ENCODE results near the gene KIF3A.

KIF3A gene

GRCh38 chr5:132679717-132680380 is 57.5 kb downstream of the KIF3A start:
- no peak for DNase-seq

- no peak for DNase-seq
Measured at GRCh38 chr5:132679166-132679565, 58.2 kb downstream of the KIF3A start.

DNA sequence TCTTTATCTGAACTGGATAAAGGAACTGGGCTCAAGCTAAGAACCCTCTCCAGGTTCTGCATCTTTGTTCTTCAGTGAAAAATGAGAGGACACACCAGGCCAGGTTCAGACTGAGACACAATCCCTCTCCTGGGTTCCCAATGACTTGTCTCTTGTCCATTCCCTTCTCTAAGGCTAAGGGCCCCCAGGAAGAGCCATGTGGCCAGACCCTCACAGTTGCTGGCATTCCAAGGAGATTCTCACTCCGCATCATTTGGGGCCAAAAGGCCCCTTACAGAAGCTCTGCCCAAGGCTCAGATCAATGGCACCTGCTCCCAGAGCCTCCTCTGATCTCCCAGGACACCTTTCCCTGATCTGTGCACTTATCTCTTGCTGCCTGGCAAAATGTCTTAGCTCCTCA is 58.6 kb downstream of the KIF3A start:
- DNase-seq: no peak

DNA sequence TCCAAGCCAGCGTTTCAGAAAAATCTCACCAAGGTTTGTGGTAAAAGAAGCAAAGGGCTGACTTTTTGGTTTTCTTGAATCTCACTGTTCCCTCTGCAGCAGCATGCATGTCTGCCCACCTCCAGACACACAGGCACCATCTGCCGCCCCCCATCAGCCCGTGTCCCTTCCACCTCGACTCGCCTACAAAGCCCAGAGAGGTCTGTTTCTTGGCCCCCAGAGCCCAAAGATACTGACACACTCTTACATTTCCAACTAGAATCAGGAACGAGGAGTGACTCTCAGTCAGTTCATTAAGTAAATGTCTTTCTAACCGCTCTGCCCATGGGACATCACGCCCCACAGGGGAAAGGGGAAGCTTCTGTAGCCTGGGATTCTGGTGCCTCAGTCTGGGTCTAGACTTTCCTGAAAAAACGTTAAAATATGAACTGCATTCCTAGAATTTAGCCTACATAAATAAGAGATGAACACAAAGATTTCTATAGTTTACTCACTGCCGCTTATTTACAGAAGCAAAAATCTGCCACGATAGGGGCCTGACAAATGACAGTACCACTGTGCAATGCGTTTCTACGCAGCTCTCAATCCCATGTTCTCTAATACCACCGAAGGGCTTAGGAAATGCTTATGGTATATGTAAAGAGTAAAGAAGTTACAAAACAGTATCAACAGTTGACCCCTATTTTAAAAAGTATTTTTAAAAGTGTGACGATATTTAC is 59.5 kb downstream of the KIF3A start:
- no peak for DNase-seq

DNA sequence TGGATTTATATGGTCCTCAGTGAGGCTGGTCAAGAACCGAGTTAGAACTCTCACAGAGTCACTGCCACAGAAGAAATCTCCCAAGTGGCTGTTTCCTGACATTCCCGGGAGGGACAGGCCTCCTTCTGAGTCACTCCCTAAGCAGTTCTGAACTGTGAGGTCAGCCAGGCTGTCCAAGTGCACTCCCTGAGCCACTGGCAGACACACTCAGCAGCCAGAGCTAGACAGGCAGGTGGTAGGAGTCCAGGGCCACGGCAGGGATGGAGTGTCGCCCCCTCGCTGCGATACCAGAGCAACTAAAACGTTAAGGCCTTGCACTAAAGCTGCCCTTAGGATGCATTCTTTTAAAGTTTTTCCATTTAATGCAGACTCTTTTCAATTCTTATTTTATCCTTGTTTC is 60.2 kb downstream of the KIF3A start:
- peak in 1 of 51 donors; percentile 52 for DNase-seq

GRCh38 chr5:132675936-132676689 is 61.2 kb downstream of the KIF3A start:
- no peak for DNase-seq

DNA sequence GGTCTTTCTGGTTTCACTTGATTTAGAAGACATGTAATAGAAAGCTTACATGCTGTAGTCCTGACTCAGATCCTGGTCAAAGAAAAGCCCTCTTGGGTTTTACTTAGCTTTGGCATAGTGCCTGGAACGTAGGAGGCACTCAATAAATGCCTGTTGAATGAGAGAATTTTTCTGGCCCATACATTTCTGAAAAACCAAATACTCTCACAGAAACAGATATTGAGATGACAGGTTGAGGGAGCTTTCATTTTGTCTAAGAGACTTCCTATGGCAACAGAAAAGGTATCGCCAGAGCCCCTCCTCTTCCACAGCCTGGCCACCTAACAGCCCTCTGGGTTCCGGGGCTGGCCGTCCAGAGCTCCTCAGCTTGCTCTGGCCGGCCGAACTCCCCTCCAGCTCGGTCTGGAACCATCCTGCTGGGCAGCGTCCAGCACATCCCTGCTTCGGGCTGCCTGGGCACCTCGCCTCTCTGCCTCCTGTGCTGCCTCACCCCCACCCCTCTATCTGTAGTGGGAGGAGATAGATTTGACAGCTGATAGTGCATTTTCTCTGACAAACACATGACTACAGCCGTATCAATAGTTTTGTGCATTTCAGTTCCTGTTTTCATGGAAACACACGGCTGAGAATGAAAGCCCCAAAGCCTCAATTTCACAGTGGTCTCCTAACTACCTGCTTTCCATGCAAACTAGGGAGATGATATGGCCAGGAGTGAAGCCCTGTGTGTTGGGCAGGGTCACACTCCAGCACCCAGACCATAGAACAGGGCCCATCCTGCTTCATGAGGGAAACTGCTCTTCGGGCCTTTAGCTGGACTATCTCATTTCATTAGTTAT is 62.5 kb downstream of the KIF3A start:
- DNase-seq: no peak

DNA sequence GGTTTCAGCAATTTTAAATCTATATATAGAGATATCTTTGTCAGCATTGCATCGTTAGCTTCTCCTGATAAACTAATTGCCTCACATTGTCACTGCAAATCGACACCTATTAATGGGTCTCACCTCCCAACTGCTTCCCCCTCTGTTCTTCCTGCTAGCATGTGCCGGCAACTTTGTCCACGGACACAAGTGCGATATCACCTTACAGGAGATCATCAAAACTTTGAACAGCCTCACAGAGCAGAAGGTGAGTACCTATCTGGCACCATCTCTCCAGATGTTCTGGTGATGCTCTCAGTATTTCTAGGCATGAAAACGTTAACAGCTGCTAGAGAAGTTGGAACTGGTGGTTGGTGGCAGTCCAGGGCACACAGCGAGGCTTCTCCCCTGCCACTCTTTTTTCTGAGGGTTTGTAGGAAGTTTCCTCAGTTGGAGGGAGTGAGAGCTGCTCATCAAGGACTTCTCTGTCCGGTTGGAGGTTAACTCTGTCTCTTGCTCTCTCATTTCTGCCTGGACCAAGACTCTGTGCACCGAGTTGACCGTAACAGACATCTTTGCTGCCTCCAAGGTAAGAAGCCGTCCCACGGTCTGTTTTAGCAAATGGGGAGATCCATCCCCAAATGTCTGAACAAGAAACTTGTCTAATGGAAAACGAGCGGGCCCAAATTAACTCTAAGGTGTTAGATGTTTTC is 63.3 kb downstream of the KIF3A start, which contains the start of gene IL4:
IL4 (plus strand) TSS at position 51 of the 692 bp plus-strand sequence; CDS start at position 113, 62 bp downstream.
- no peak for DNase-seq

DNA sequence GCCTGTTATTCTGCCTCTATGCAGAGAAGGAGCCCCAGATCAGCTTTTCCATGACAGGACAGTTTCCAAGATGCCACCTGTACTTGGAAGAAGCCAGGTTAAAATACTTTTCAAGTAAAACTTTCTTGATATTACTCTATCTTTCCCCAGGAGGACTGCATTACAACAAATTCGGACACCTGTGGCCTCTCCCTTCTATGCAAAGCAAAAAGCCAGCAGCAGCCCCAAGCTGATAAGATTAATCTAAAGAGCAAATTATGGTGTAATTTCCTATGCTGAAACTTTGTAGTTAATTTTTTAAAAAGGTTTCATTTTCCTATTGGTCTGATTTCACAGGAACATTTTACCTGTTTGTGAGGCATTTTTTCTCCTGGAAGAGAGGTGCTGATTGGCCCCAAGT is 63.9 kb downstream of the KIF3A start:
- DNase-seq: no peak

GRCh38 chr5:132671000-132671399 is 66.3 kb downstream of the KIF3A start:
- DNase-seq: no peak

DNA sequence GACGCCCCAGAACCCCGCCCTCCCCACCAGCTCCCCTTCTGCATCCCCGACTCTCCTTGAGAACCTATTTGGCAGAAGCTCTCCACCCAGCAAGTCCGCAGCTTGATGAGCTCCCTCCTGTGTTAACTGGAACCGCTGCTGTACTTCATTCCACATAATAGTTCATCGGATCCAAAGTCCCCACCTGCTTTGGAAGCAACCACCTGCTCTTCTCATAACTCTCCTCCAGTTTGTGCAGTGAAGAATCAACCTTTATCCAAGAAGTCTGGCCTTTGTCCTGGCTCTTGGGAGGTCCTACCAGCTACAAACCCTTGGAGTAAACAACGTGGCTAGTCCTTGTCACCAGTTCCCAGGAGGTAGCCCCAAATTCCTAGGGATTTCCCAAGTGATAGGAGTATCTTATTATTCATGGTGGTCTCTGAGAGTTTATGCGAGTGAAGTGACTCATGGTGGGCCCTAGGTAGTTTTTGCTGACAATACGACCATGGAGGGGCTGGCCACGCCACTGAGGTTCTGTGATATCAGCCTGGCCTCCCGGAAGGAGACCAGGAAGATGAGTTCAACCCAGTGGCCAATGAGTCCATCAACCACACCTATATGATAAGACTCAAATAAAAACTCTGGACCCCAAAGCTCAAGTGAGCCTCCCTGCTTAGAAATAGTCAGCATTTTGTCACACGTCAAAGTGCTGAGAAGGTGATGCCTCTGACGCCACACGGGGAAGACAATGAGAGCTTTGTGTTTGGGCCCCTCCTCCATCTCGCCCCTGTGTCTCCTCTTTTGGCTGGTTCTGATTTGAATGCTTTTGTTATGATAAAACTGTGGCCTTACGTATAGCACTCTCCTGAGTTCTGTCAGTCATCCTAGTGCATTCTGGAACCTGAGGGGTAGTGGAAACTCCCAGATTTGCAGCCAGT is 67.1 kb downstream of the KIF3A start:
- no peak for DNase-seq

GRCh38 chr5:132669455-132669820 is 67.9 kb downstream of the KIF3A start:
- DNase-seq: no peak

DNA sequence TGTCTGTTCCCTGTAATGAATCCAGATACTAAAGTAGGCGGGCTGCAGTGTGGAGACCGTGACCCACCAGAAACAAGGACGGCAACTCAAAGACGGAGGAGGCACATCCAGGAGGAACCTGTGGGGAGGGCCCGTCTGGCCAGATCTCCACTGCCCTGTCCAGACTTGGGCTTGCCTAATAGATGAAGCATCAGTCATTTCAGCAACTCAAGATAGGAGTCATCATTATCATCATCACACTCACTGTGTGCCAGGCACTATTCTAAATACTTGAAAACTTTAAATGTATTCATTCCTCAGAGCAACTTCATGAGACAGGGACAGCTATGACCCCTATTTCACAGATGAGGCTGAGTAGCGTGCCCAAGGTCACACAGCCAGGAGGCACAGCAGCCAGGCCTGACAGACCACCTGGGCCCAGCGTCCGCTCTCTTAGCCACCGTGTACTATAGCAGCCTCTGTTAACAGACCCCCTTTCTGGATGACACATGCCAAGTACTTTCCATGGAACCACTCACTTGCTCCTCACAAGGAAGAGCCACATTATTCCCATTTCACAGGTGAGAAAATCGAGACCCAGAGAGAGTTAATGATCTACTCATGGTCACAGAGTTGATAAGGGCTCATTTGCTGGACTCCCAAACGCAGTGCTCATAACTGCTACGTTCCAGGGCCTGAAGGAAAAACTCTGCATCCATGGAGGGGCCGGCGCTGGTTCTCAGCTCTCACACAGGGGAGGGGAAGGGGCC is 68.5 kb downstream of the KIF3A start:
- no peak for DNase-seq

GRCh38 chr5:132667761-132668705 is 69.3 kb downstream of the KIF3A start:
- no peak for DNase-seq

DNA sequence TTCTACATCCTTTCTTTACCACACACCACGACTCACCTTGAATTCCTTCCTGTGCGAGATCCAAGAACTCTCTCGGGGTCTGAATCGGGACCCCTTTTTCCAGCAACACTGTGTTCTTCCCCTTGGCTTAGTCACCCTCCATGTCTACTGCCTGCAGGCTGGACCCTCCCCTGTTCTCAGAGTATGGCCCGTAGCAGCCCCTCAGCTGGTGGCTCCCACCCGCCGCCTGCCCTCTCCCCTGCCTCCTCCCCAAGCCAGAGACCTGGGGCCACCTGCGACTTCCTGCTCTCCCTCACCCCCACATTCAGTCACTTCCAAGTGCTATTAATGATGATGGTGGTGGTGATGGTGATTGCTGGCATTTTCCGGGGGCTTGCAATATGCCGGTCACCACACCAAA is 70.0 kb downstream of the KIF3A start:
- no peak for DNase-seq

DNA sequence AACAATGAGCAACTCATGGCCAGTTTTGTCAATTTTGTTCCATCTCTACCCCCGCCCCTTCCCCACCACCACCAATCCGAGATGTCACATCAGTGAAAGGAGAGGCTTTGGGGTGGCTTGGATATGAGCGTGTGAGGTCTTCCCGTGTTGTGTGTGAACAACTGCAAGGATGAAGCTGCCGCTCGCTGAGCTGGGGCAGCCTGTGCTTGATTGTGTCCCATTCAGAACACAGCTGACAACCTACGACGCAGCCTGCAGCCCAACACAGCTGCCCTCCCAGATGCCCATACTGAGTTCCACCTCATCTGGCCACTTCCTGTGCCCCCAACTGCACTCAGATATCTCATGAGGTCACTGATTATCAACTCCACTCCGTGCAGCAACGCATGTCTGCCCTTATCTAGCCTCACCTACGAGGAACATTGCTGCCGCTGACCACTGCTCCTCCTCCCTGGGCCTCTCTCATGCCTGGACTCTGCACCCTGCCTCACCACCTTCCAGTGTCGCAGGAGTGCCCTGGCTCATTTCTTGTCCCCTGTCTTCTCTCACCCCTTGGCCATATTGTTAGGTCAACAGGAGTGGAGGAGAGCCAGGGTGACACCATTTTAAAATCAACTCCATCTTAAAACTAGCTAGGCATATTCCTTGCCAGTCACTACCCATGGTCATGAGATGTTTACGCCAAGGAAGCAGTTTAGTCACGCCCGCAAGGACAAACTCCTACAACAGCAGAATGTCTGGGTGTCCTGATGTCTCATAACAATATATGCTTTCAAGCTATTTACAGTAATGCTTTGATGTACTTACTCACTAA is 70.8 kb downstream of the KIF3A start:
- no peak for DNase-seq

DNA sequence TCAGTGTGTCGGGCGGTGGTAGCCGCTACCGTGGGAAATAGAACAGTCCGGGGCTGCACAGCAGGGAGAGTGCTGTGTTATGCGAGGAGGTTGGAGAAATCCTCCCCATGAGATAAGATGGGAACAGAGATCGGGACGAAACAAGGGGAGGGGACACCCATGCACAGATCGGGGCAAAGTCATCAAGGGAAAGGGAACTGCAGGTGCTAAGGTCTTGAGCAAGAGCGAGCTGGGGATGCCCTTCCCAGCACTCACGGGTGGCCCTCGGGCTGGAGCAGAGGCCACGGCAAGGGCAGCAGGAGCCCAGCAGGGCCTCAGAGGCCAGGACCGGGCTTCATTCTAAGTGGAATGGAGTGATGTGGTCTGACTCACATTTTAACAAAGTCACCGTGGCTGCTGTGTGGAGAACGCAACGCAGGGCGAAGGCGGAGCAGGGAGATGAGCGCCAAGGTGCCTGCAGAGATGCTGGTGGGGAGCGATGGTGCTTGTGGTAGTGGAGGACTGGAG is 71.7 kb downstream of the KIF3A start:
- DNase-seq: no peak
